K562 (cell line): ENCODE results near the gene GPR37. TPM values are rescaled to one million over a fixed set of nuclear protein-coding genes. Genes with fewer than 3 reads are reported as not detected.

ENCODE experiments used
- ATAC-seq: fragments of 200-7000 bp; cut with Tn5 transposase; 3 replicates; pipeline ENCODE4 v1.9.1; 2020; ENCODE audit warnings: moderate library complexity
- BruUV-seq: library from RNA; stranded (reverse); fragments of 400-500 nt; replicated peaks from 2 replicates; lab custom pipeline; 2021; lab: Mats Ljungman, UMichigan
- CTCF ChIA-PET: fragments of 300-600 bp; formaldehyde crosslinking; extraction: SDS; loops from one replicate; lab custom pipeline; 2021; ENCODE audit warnings: low intra/inter-chr PET ratio; lab: Yijun Ruan, JAX
- POLR2A ChIA-PET: fragments of 300-600, 350-650 bp; sonication (Branson Sonifier 250); formaldehyde crosslinking; extraction: SDS; loops from one replicate; lab custom pipeline; 2021; ENCODE audit warnings: antibody characterized with exemption, inconsistent platforms; lab: Yijun Ruan, JAX
- DNase-seq, 4 experiments: peaks; one replicate each; pipeline versions ENCODE4 v3.0.0 to v3.0.0-alpha.2; 2011 to 2018; ENCODE audit warnings: low spot score in 3 of 4, mixed read lengths in 3 of 4; ENCODE audit errors: extremely low read depth in 1 of 4
- FAIRE-seq: peaks from 2 replicates; lab custom pipeline; 2011; peaks lifted over from hg19 to GRCh38; lab: Jason Lieb, UNC
- H2AFZ ChIP-seq: 2 replicates; pipeline ENCODE4 v1.6.0; 2011; ENCODE audit warnings: low read depth, low read length, control low read depth, inconsistent platforms
- H3K27ac ChIP-seq: fragments of 200-600 bp; 3 replicates; pipeline ENCODE4 v1.8.0; 2011; ENCODE audit warnings: low read depth, mild to moderate bottlenecking, control low read depth, inconsistent platforms, low read length, moderate library complexity, mixed read lengths; ENCODE audit errors: extremely low read depth
- H3K27me3 ChIP-seq, 2 experiments: fragments of 300-600 bp in 1 of 2; 2 replicates in 1 of 2; 3 replicates in 1 of 2; pipeline versions ENCODE4 v1.6.0 to v1.8.0; 2011; ENCODE audit warnings: inconsistent platforms in 2 of 2, low read length in 2 of 2, mild to moderate bottlenecking in 1 of 2, mixed read lengths in 1 of 2, moderate library complexity in 1 of 2; ENCODE audit not compliant: control insufficient read depth in 2 of 2, insufficient read depth in 2 of 2
- H3K36me3 ChIP-seq: fragments of 300-600 bp; 3 replicates; pipeline ENCODE4 v1.8.0; 2011; ENCODE audit warnings: mild to moderate bottlenecking, low read length, inconsistent platforms; ENCODE audit not compliant: control insufficient read depth, insufficient read depth
- H3K4me1 ChIP-seq, 2 experiments: fragments of 200-600 bp in 1 of 2; replicated peaks in 1 of 2; 2 replicates in 1 of 2; 3 replicates in 1 of 2; pipeline versions ENCODE4 v1.5.1 to v1.8.0; 2011; ENCODE audit warnings: inconsistent platforms in 2 of 2, low read length in 2 of 2, mild to moderate bottlenecking in 1 of 2, mixed read lengths in 1 of 2, moderate library complexity in 1 of 2; ENCODE audit not compliant: control insufficient read depth in 2 of 2, insufficient read depth in 2 of 2
- H3K4me2 ChIP-seq: 2 replicates; pipeline ENCODE4 v1.6.1; 2011; ENCODE audit warnings: low read length, control low read depth, inconsistent platforms, mixed read lengths; ENCODE audit not compliant: insufficient read depth
- H3K4me3 ChIP-seq: fragments of 200-600 bp; sonication (generic), shearing (Covaris generic); 2 replicates; pipeline ENCODE4 v1.5.1; 2016; ENCODE audit warnings: control low read depth, inconsistent platforms
- H3K79me2 ChIP-seq: fragments of 200-600 bp; 3 replicates; pipeline ENCODE4 v1.8.0; 2011; ENCODE audit warnings: low read length, inconsistent platforms; ENCODE audit not compliant: control insufficient read depth, insufficient read depth
- H3K9ac ChIP-seq, 2 experiments: 2 replicates each; pipeline versions ENCODE4 v1.6.0 to v1.6.1; 2011; ENCODE audit warnings: low read depth in 2 of 2, low read length in 2 of 2, control low read depth in 1 of 2, inconsistent platforms in 1 of 2, mild to moderate bottlenecking in 1 of 2, mixed read lengths in 1 of 2; ENCODE audit not compliant: insufficient read depth in 1 of 2
- H3K9me1 ChIP-seq: one replicate; pipeline ENCODE4 v1.6.0; 2011; ENCODE audit warnings: inconsistent platforms, mild to moderate bottlenecking, low read length, moderate library complexity; ENCODE audit not compliant: control insufficient read depth, insufficient read depth
- H3K9me3 ChIP-seq: replicated peaks from 2 replicates; pipeline ENCODE4 v1.5.1; 2011; ENCODE audit warnings: low read depth, low read length, inconsistent platforms; ENCODE audit not compliant: control insufficient read depth, insufficient read depth
- H4K20me1 ChIP-seq: replicated peaks from 2 replicates; pipeline ENCODE4 v1.6.1; 2011; ENCODE audit warnings: low read length, inconsistent platforms, mixed read lengths; ENCODE audit not compliant: control insufficient read depth, insufficient read depth
- CAMTA2 ChIP-seq: fragments of 250-450 bp; sonication (Bioruptor Pico); conservative IDR thresholded peaks from 2 replicates; pipeline ENCODE4 v1.5.1; 2022
- DNMT1 ChIP-seq: fragments of 450-650 bp; IDR thresholded peaks from 2 replicates; pipeline ENCODE4 v1.6.1; 2016; ENCODE audit warnings: antibody characterized with exemption, mild to moderate bottlenecking
- FIP1L1 ChIP-seq: fragments of 200-400 bp; formaldehyde crosslinking; IDR thresholded peaks from 2 replicates; pipeline ENCODE4 v1.6.1; 2018; ENCODE audit warnings: mild to moderate bottlenecking, low read depth, low read length; ENCODE audit not compliant: poor library complexity, severe bottlenecking
- FOXJ2 ChIP-seq: fragments of 200-800 bp; sonication (Bioruptor generic); IDR thresholded peaks from 2 replicates; pipeline ENCODE4 v1.6.1; 2016; ENCODE audit warnings: missing genetic modification characterization, missing compliant biosample characterization
- GTF2A2 ChIP-seq: IDR thresholded peaks from 2 replicates; pipeline ENCODE4 v1.6.1; 2016; ENCODE audit warnings: mild to moderate bottlenecking, missing genetic modification characterization, missing compliant biosample characterization
- MEF2A ChIP-seq: IDR thresholded peaks from 2 replicates; pipeline ENCODE4 v1.6.1; 2011; ENCODE audit warnings: low read depth, mild to moderate bottlenecking, low read length, moderate library complexity; ENCODE audit not compliant: control insufficient read depth
- MYC ChIP-seq, 2 experiments: fragments of 250-450 bp in 1 of 2; sonication (Bioruptor Pico) in 1 of 2; IDR thresholded peaks; 2 replicates each; pipeline versions ENCODE4 v1.5.1 to v1.6.1; 2012 to 2021; ENCODE audit warnings: low read depth in 2 of 2, borderline replicate concordance in 1 of 2, improper control_type of control experiment in 1 of 2, low read length in 1 of 2, mild to moderate bottlenecking in 1 of 2, moderate library complexity in 1 of 2
- NR0B1 ChIP-seq: fragments of 450-650 bp; IDR thresholded peaks from one replicate; pipeline ENCODE4 v1.6.1; 2018; ENCODE audit warnings: mild to moderate bottlenecking, moderate library complexity; ENCODE audit not compliant: partially characterized antibody
- PRDM10 ChIP-seq: fragments of 450-650 bp; IDR thresholded peaks from 2 replicates; pipeline ENCODE4 v1.6.1; 2018; ENCODE audit not compliant: partially characterized antibody
- SMARCE1 ChIP-seq: fragments of 450-650 bp; IDR thresholded peaks from 2 replicates; pipeline ENCODE4 v1.7.1; 2016; ENCODE audit warnings: mild to moderate bottlenecking
- TCFL5 ChIP-seq: fragments of 250-450 bp; sonication (Bioruptor Pico); conservative IDR thresholded peaks from 2 replicates; pipeline ENCODE4 v1.6.1; 2021; ENCODE audit warnings: mild to moderate bottlenecking, moderate library complexity, matching md5 sums
- ZFP36 ChIP-seq: fragments of 150-350 bp; IDR thresholded peaks from 2 replicates; pipeline ENCODE4 v1.6.1; 2018; ENCODE audit warnings: low read length, low read depth; ENCODE audit not compliant: partially characterized antibody
- ZNF197 ChIP-seq: fragments of 200-800 bp; sonication (Bioruptor generic); IDR thresholded peaks from 2 replicates; pipeline ENCODE4 v1.6.1; 2016; ENCODE audit warnings: low read depth, missing genetic modification characterization, missing compliant biosample characterization
- WGBS: fragments of 100-300 bp; shearing (Covaris generic); methylation state at CpG from one replicate; pipeline ENCODE4 v1.1.6; 2016; ENCODE audit warnings: low coverage, mixed read lengths; ENCODE audit not compliant: insufficient coverage; ENCODE audit errors: missing lambda C conversion rate; 5-methylcytosine and 5-hydroxymethylcytosine counted together
- in situ Hi-C: fragments of 300-500 bp; cut with MboI; formaldehyde crosslinking; loops from 4 replicates; pipeline ENCODE4 v1.15.0; 2018; ENCODE audit warnings: inconsistent platforms, mixed read lengths
- intact Hi-C: fragments of 100-400 bp; cut with micrococcal nuclease; formaldehyde crosslinking; loops from 2 replicates; pipeline ENCODE4 v1.14.2; 2022
- polyA plus RNA-seq, 8 experiments: library from polyadenylated mRNA; depleted of rRNA in 4 of 8; stranded (reverse) in 5 of 8; unstranded in 3 of 8; fragments of >200 nt; fragmentation: Nextera tagmentation in 2 of 8; fragmentation: Illumina TruSeq in 1 of 8; extraction: Ambion mirVana in 2 of 8; extraction: Trizol in 1 of 8; gene quantifications; 2 replicates each; pipeline versions ENCODE4 v1.2.1 to v1.2.3, GENCODE V29; 2011 to 2014; ENCODE audit warnings: inconsistent platforms in 1 of 8, missing spikeins in 1 of 8
- total RNA-seq, 7 experiments: library from RNA; depleted of rRNA in 6 of 7; stranded (reverse); fragments of >200 nt in 6 of 7; fragmentation: Illumina TruSeq in 2 of 7; extraction: Trizol in 2 of 7; gene quantifications; 2 replicates each; pipeline versions ENCODE4 v1.2.1 to v1.2.3, GENCODE V29; 2011 to 2021; ENCODE audit warnings: low replicate concordance in 1 of 7
- TF ChIP-seq, protein P1 (sequence below): fragments of 200-800 bp; sonication (Bioruptor generic); IDR thresholded peaks from 2 replicates; pipeline ENCODE4 v1.6.1; 2017; ENCODE audit warnings: missing genetic modification characterization, missing compliant biosample characterization

Gene GPR37
- total and polyA plus RNA-seq, 9 of the 15 experiments (the other 6 are each of a cell fraction or from before 2014, with no cell fraction given) = 0.03 TPM; not detected in 8

DNA sequence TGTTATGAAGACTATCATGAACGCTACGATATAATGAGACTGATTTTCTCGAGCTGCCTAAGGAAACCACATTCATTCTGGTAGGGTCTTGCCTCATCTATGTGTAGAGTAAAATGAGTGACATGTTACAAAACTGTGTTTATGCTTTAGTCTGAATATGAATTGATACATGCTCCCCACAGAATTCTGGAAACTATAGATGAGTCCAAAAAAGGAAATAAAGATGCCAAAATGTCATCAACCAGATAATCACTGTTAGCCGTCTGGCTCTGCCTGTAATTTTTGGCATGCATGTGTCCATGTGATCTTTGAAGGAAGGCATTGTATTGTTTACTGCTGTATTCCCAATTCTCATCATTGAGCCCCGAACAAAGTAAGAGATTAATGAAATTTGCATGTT, 42.6 kb upstream of the GPR37 start:
- no peaks in the 10 kb centered on the region for H4K20me1 ChIP-seq

More for the DNA sequence above, 42.6 kb upstream of the GPR37 start:
- DNase-seq = no peak
- no TSS peak for BruUV-seq
- Histone ChIP-seq H3K4me3 (no peak overlapping the region), H3K4me2 (no peak overlapping the region), H3K9me3 (no peaks in the 10 kb centered on the region), H3K4me1 (no peaks in the 10 kb centered on the region), H2AFZ (no peak overlapping the region), H3K9ac (no peak overlapping the region), H3K27ac (no peak overlapping the region), H3K36me3 (no peaks in the 10 kb centered on the region), H3K27me3 (no peaks in the 10 kb centered on the region), H3K79me2 (no peaks in the 10 kb centered on the region), H3K9me1 (no peaks in the 10 kb centered on the region)
- TF ChIP-seq, protein P1, sequence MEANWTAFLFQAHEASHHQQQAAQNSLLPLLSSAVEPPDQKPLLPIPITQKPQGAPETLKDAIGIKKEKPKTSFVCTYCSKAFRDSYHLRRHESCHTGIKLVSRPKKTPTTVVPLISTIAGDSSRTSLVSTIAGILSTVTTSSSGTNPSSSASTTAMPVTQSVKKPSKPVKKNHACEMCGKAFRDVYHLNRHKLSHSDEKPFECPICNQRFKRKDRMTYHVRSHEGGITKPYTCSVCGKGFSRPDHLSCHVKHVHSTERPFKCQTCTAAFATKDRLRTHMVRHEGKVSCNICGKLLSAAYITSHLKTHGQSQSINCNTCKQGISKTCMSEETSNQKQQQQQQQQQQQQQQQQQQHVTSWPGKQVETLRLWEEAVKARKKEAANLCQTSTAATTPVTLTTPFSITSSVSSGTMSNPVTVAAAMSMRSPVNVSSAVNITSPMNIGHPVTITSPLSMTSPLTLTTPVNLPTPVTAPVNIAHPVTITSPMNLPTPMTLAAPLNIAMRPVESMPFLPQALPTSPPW (CRISPR knock-in tag) = no peak
- TF ChIP-seq MEF2A (no peak), CAMTA2 (CRISPR knock-in tag) (no peak), MYC (IDR thresholded peaks at IDR 0.05; ENCODE audit: low read depth, low read length) (no peak), MYC (CRISPR knock-in tag; IDR thresholded peaks at IDR 0.05; ENCODE audit: borderline replicate concordance, low read depth) (no peak), DNMT1 (no peak), GTF2A2 (tag) (no peak), PRDM10 (no peak), NR0B1 (no peak), ZFP36 (no peak), FIP1L1 (no peak), TCFL5 (CRISPR knock-in tag) (no peak), SMARCE1 (no peak), FOXJ2 (tag) (no peak), ZNF197 (no peak)
- no peak for ATAC-seq
- ChIA-PET CTCF (no interaction called here), POLR2A (interaction anchor here (0.5 to 0.6 kb wide), 2 partner anchors 15 to 60 kb away, joined by 3 read pairs; no protein-coding TSS in a partner anchor)
- no peak for FAIRE-seq
- under 1% methylated on average over 5 of the region's 5 CpGs for WGBS
- intact Hi-C loops (no loop called here), in situ Hi-C loops (no loop called here)
